DMS114 treated with DMSO at 0.1 percent for 48 hours (cell line): ENCODE measurements around the gene ARSH.
"Not testable (repeated sequence)": the region's sequence is repeated elsewhere in the genome, so short reads cannot be mapped to it uniquely, and the experiment has no call there.

Experiments
- DNase-seq: peaks from one replicate; lab custom pipeline; 2025; ENCODE audit not compliant: unreplicated experiment; lab: John Stamatoyannopoulos, UW

The ARSH gene

DNA sequence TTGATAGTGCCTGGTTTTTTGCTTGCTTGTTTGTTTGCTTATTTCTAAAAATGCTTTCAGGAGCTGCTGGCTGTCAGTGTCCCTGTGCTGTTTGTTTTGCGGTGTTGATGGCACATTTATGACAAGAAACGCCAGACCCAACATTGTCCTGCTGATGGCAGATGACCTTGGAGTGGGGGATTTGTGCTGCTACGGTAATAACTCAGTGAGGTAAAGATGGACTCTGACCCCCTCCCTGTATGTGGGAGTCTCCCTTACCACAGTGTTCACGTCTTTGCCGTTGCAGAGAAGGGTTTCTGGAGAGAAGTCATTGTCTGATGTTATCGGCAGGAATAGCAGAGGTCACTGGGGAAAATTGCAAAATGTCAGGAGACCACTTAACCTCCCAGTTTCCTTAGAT lies at the start of gene ARSH:
ARSH (plus strand) TSS at position 52 of the 400 bp plus-strand sequence; CDS start at position 119, 67 bp downstream.
- no peak for DNase-seq

DNA sequence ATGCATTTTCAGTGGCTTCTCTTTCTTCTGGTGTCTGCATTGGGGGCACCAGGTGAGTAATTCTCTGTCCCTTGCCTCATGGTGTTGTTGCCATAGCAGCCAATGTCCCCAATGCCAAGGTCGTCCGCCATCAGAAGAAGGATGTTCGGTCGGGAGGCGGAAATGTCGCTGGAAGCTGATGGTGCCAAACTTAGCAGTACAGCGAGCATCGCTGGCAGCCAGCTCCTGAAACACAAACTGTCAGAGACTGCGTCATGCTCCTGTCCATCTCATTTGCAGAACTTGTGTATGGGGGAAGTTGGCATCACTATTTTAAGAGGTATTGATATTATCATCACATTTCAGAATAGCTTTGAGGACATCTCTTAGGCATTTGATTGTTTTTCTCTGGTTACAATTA lies 48.1 kb upstream of the ARSH start:
- no peak for DNase-seq

DNA sequence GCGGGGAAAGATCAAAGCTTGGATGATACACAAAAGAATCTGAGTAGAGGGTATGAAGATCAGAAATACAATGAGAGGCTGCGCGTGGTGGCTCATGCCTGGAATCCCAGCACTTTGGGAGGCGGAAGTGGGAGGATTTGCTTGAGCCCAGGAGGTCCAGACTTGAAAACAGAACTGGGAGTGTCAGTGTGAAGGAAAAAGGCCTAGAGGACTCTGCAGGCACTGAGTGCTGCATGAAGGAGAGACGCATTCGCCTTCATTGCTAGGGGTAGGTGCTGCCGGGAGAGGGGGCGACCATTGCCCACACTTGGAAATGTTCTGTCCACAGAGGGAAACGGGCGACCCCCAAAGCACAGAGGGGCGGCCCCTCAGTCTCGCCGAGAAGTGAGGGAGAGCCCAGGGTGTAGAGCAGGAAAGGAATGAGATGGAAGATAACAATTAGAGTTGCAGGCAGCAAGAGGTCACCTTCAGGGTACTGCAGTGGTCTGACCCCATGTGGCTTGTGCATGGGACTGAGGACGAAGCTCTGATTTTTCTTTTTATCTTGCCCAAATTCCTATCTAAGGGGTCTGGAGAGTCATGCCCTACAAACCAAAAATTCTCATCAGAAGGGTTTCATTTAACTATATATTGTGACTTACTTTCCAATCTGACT lies 45.4 kb upstream of the ARSH start:
- no peak for DNase-seq

DNA sequence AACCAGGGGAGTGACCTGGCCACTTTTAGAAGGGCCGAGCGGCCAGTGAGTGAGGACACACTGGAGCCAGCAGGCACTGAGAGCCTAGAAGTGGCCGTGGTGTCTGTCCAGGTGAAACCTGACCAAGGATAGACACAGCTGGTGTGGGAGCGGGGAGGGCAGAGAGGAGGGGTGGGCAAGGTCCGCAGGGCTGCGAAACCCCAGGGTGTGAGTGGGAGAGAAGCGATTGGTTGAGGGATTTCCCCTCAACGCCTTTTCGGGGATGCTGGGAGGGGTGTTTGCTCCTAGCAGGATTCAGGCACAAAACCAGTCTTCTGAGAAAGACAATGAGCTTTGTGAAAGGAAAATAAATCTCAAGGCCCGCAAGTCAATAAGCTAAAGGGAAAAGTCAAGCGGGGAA lies 44.0 kb upstream of the ARSH start:
- no peak for DNase-seq

- DNase-seq, result not testable (repeated sequence)
These were observed 42.9 kb upstream of the ARSH start for GRCh38 chrX:2963449-2963848.

DNA sequence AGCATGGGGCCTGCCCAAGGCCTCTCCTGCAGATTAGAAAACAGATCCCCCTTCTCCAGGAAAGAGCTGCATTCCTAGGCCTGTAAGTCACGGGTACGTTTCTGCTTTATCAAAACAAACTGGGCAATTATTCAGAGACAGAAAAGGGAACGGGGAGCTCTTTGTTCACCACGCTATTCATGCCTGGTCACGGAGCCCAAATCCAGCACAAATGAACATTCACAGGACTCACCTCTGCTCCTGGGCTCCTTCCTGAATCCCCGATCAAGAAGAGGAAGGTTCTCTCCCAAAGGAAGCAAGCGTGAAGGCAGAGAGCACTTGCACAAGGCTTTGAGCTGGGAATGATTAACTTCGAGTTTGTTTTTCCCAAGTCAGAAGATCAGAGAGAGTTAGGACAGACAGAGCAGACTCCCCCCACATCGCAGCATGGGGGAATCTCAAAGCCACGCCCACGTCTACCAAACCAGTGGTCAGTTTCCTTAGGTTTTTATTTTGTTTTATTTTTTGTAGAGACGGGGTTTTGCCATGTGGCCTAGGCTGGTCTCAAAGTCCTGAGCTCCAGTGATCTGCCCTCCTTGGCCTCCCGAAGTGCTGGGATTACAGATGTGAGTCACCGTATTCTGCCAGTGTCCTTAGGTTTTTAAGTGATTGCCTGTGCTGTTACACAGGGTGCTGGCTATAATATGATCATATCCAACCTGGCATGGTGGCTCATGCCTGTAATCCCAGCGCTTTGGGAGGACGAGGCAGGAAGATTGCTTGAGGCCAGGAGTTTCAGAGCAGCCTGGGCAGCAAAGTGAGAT lies 42.2 kb upstream of the ARSH start:
- DNase-seq, result not testable (repeated sequence)

GRCh38 chrX:2965965-2966364 lies 40.4 kb upstream of the ARSH start:
- no peak for DNase-seq

GRCh38 chrX:2967012-2967411 lies 39.3 kb upstream of the ARSH start:
- DNase-seq, result no peak

GRCh38 chrX:2967584-2967983 lies 38.8 kb upstream of the ARSH start:
- DNase-seq, result no peak

- no peak for DNase-seq
These were observed 38.1 kb upstream of the ARSH start for GRCh38 chrX:2967998-2968909.

DNA sequence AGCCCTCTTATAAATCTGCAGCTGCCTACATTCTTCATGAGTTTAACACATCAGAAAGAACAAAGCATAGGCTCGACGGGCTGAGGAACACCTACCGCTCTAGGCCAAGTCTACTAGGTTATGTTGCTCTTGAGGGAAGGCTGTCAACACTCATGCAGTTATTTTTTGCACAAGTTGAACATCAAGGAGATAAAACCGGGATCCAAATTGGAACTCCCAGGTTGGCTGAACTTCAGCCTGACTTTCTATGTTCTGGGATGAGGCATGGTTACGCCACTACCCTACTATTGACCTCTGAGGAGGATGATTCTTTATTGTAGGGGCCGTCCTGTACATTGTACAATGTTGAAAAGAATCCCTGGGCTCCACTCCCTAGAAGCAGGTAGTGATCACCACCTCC lies 37.3 kb upstream of the ARSH start:
- DNase-seq, result no peak

- DNase-seq, result no peak
These were observed 34.0 kb upstream of the ARSH start for GRCh38 chrX:2972391-2972790.

- DNase-seq, result no peak
These were observed 31.4 kb upstream of the ARSH start for GRCh38 chrX:2974961-2975360.

- DNase-seq, result not testable (repeated sequence)
These were observed 27.7 kb upstream of the ARSH start for GRCh38 chrX:2978639-2979038.

- no peak for DNase-seq
These were observed 22.0 kb upstream of the ARSH start for GRCh38 chrX:2984342-2984741.

DNA sequence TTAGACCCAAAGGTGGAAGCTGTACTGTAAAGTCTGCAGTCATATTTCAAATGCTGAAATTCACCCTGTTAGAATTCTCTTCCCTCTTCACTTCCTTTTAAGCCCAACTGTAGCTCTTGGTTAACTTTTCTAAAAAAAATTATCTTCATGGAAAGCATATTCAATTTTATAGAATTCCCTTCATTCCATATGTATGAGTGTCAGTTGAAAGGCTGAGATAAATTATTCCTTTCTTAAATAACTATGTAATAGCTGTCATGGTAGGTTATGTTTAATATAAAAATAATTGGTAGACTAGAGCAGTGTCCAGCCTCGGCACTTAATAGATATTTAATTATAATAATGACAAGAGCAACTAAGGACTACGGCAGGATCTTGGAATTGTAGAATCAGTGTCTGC lies 16.8 kb upstream of the ARSH start:
- DNase-seq, result no peak

- no peak for DNase-seq
These were observed 4.2 kb downstream of the ARSH start for GRCh38 chrX:3010532-3010931.

DNA sequence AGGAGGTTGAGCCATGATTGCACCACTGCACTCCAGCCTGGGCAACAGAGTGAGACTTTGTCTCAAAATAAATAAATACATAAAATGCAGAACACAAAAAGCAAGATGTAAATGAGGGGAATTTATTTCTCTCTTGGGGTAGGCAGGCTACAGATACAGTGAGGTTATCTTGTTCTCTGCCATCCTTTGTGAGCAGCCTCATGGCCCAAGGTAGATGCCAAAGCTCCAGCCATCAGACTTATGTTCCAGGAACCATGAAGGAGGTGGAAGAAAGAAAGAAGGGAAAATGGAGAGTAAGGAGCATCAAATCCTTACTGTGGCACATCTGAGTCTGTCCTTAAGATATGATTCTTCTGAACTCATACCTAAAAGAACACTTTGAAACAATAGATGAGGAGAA lies 11.1 kb downstream of the ARSH start:
- no peak for DNase-seq

GRCh38 chrX:3024176-3024575 lies 17.8 kb downstream of the ARSH start:
- no peak for DNase-seq

DNA sequence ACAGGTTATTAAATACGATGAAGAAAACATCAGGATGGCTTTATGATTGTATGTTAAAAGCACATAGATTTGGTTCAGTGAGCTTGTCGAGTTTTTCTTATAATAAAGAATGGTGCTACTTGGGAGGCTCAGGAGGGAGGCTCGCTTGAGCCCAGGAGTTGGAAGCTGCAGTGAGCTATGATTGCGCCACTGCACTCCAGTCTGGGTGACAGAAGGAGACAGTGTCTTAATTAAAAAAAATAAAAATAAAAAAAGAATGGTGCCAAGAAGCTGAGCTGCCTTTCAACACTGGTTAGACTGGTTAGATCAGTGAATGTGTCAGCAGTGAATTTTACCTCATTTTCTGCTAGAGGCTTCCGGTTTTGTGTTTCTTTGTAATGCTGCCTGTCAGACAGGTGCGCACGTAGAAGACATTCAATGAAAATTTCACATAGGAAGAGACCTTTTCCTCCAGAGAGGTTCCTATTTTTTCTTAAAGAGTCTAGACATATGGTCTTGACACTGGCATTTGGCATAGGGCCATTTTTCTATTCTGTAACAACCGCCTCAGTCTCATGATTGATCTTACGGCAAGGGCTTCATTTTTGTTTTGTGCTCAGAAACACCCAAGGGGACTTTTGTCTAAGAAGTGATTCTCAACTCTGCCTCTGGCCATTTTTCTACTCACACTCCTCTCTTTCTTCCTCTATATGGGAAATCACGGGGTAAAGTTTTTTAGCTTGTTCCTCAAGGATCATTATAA lies 19.9 kb downstream of the ARSH start:
- DNase-seq, result no peak

DNA sequence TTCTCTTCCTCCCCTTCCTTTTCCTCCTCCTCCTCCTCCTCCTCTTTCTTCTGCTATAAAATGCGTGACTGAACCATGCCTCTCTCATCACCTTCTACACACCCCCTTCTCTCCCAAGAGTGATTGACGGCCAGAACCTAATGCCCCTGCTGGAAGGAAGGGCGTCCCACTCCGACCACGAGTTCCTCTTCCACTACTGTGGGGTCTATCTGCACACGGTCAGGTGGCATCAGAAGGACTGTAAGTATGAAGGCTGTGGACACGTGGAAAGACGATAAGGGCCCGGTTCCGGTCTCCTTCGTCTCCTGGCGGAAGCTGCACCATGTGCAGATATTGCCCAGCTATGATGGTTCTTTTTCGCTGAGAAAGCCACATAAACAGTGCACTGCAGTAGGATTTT lies 22.8 kb downstream of the ARSH start:
- DNase-seq, result no peak
